Vagina (tissue), 2 donors: ENCODE measurements around the gene LCORL.

Experiments
- POLR2A ChIP-seq, 2 donors: fragments of 450-650 bp; IDR thresholded peaks; one replicate each; pipeline ENCODE4 v1.6.1; 2017; ENCODE audit warnings: antibody characterized with exemption in 2 of 2, mild to moderate bottlenecking in 2 of 2, moderate library complexity in 2 of 2
- POLR2AphosphoS5 ChIP-seq, 2 donors: sonication (generic); formaldehyde crosslinking; IDR thresholded peaks; one replicate each; pipeline ENCODE4 v1.9.0; 2017; ENCODE audit warnings: antibody characterized with exemption in 2 of 2, mild to moderate bottlenecking in 2 of 2, low read depth in 1 of 2; ENCODE audit not compliant: insufficient read depth in 1 of 2
- TF ChIP-seq, protein P1 (sequence below), 3 experiments: fragments of 450-650 bp in 2 of 3; fragments of 200-600 bp in 1 of 3; sonication (generic) in 1 of 3; IDR thresholded peaks; one replicate each; pipeline ENCODE4 v1.5.1; 2017 to 2019; ENCODE audit warnings: antibody characterized with exemption in 3 of 3, mild to moderate bottlenecking in 2 of 3, moderate library complexity in 2 of 3

DNA sequence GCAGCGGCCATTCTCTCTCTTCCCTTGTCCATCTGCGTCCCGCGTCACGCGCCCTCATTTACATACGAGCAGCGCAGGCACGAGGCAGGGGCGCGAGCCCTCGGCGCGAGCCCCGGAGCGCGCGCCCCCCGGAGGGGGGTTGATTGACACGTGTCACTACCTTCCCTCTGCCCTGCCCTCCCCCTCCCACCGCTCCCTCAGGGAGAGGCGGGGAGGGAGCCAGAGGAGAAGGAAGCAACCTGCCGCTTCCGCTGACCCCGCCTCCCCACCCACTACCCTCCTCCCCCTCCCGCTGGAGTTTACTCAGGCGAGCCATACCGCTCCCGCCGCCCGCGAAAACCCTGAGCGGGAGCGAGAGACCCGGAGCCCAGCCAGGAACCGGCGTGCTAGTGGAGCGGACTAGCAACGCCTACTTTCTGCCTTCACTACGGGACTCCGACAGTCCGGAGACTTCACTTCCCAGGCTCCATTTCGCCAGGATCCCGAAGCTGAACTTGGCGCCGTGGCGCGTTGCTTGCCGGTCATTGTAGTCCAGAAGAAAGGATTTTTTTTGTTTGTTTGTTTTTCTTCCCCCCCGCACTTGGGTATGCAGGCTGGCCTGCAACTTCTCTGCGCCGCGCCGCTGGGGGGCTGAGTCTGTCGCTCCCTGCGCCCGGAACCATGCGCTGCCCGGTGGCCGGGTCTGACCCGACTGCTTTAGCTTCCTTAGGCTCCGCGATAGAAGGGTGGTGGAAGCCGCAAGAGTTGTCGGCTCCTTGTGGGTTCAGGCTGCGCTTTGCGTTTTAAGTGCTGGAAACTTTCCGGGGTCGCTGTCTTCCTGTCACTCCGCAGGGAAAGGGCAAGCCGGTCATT lies at the start of gene LCORL:
- peak in 1 of 2 donors; percentile 39 for TF ChIP-seq POLR2A (IDR thresholded peaks at IDR 0.05)
- TF ChIP-seq, protein P1, sequence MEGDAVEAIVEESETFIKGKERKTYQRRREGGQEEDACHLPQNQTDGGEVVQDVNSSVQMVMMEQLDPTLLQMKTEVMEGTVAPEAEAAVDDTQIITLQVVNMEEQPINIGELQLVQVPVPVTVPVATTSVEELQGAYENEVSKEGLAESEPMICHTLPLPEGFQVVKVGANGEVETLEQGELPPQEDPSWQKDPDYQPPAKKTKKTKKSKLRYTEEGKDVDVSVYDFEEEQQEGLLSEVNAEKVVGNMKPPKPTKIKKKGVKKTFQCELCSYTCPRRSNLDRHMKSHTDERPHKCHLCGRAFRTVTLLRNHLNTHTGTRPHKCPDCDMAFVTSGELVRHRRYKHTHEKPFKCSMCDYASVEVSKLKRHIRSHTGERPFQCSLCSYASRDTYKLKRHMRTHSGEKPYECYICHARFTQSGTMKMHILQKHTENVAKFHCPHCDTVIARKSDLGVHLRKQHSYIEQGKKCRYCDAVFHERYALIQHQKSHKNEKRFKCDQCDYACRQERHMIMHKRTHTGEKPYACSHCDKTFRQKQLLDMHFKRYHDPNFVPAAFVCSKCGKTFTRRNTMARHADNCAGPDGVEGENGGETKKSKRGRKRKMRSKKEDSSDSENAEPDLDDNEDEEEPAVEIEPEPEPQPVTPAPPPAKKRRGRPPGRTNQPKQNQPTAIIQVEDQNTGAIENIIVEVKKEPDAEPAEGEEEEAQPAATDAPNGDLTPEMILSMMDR (IDR thresholded peaks at IDR 0.05) = no peak
- TF ChIP-seq POLR2AphosphoS5 (IDR thresholded peaks at IDR 0.05; ENCODE audit: insufficient read depth in 1 of 2, low read depth in 1 of 2) = peak; percentile 75 to 85
